T-helper 1 cell treated with Interleukin-12 subunit alpha and Interleukin-12 subunit beta and Interleukin-4 antibody, amounts not matched to agents 30 μg/mL and 1 μg/mL, for 36 hours (primary cell): ENCODE results near the gene ITSN1.

Experiments
- H3K27ac Mint-ChIP-seq: one replicate; pipeline ENCODE4 v1.8.0; 2021; ENCODE audit warnings: mild to moderate bottlenecking, mixed read lengths
- H3K27me3 Mint-ChIP-seq: one replicate; pipeline ENCODE4 v1.8.0; 2021; ENCODE audit warnings: low read depth, mixed read lengths
- H3K36me3 Mint-ChIP-seq: one replicate; pipeline ENCODE4 v1.8.0; 2021; ENCODE audit warnings: low read depth, mixed read lengths
- H3K4me1 Mint-ChIP-seq: one replicate; pipeline ENCODE4 v1.8.0; 2021; ENCODE audit warnings: low read depth, mixed read lengths
- H3K4me3 Mint-ChIP-seq: one replicate; pipeline ENCODE4 v1.8.0; 2021; ENCODE audit warnings: mild to moderate bottlenecking, moderate library complexity, mixed read lengths
- H3K9me3 Mint-ChIP-seq: one replicate; pipeline ENCODE4 v1.8.0; 2021; ENCODE audit warnings: mixed read lengths

Gene ITSN1

GRCh38 chr21:33821503-33822322 lies 179.4 kb downstream of the ITSN1 start:
- no peak overlapping the region for H3K27ac Mint-ChIP-seq
- peaks cover 1% of the 10 kb centered on the region for H3K4me1 Mint-ChIP-seq

DNA sequence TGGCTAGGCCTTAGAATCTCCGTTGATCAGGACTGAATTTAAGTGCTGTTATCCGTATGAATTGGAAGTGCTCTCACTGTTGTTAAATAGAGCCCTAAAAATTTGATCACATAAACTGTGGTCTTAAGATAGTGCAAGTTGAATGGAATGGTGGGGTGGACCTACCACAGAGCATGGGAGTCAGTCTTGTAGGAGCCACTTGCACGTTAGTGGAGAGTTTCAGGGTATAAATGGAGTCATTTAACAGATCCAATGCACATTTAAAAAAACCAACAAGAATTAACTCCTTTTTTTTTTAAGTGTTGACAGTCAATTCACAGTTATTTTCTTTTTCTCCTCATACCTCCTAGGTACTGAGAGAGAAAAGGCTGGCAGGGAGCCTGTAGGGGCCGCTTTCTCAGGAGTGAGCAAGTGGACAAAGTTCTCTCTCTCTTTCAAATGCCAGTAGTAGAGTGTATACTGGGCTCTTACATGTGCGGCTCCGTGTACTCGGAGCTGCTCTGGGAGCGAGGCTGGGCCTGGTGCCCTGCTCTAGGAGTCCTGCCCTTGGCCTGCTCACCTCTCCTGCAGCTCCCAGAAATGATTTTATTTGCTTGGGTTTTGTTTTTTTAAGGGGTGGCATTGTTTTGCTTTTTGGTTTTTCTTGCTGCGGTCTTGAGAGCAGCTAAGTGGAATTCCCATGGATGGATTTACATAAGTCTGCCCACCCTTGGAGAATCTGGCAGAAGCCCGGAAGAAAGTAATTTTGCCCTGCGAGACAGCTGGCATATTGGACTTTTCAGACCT lies 182.0 kb downstream of the ITSN1 start:
- Mint-ChIP-seq H3K27ac (no peak overlapping the region), H3K4me1 (peaks cover 1% of the 10 kb centered on the region), H3K9me3 (no peaks in the 10 kb centered on the region)

More at GRCh38 chr21:33821503-33822322, 179.4 kb downstream of the ITSN1 start:
- Mint-ChIP-seq H3K27me3 (no peaks in the 10 kb centered on the region), H3K36me3 (no peaks in the 10 kb centered on the region), H3K4me3 (no peak overlapping the region), H3K9me3 (no peaks in the 10 kb centered on the region)

GRCh38 chr21:33825419-33825818 lies 183.1 kb downstream of the ITSN1 start:
- Mint-ChIP-seq H3K4me3 (no peak overlapping the region), H3K36me3 (no peaks in the 10 kb centered on the region), H3K27me3 (no peaks in the 10 kb centered on the region), H3K9me3 (no peaks in the 10 kb centered on the region), H3K27ac (no peak overlapping the region), H3K4me1 (no peaks in the 10 kb centered on the region)

More for the DNA sequence above, 182.0 kb downstream of the ITSN1 start:
- Mint-ChIP-seq H3K36me3 (no peaks in the 10 kb centered on the region), H3K4me3 (no peak overlapping the region), H3K27me3 (no peaks in the 10 kb centered on the region)

GRCh38 chr21:33825915-33826314 lies 183.6 kb downstream of the ITSN1 start:
- Mint-ChIP-seq H3K27me3 (no peaks in the 10 kb centered on the region), H3K9me3 (no peaks in the 10 kb centered on the region), H3K27ac (no peak overlapping the region), H3K4me1 (no peaks in the 10 kb centered on the region), H3K36me3 (no peaks in the 10 kb centered on the region), H3K4me3 (no peak overlapping the region)

GRCh38 chr21:33828083-33828482 lies 185.8 kb downstream of the ITSN1 start:
- Mint-ChIP-seq H3K27me3 (no peaks in the 10 kb centered on the region), H3K9me3 (no peaks in the 10 kb centered on the region), H3K4me1 (no peaks in the 10 kb centered on the region), H3K27ac (no peak overlapping the region), H3K4me3 (no peak overlapping the region), H3K36me3 (no peaks in the 10 kb centered on the region)

DNA sequence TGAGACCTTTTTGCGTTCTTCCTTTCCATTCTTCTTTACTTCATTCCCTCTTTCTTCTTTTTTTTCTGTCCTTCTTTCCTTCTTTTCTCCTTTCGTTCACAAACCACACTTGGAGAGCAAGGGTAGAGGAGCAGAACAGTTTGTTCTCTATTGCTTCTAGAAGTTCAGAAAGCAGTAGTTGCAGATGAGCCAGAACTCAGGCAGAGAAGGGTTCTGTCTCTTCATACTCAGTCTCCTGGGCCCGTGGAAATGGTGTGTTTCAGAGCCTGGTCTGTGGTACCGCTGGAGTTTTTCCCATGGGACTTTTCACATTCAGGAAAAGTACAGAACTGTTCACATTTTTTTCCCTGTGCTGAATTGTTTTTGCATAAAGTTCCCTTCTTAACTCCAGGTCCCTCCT lies 186.3 kb downstream of the ITSN1 start:
- Mint-ChIP-seq H3K27me3 (no peaks in the 10 kb centered on the region), H3K9me3 (no peaks in the 10 kb centered on the region), H3K4me1 (no peaks in the 10 kb centered on the region), H3K27ac (no peak overlapping the region), H3K4me3 (no peak overlapping the region), H3K36me3 (no peaks in the 10 kb centered on the region)

DNA sequence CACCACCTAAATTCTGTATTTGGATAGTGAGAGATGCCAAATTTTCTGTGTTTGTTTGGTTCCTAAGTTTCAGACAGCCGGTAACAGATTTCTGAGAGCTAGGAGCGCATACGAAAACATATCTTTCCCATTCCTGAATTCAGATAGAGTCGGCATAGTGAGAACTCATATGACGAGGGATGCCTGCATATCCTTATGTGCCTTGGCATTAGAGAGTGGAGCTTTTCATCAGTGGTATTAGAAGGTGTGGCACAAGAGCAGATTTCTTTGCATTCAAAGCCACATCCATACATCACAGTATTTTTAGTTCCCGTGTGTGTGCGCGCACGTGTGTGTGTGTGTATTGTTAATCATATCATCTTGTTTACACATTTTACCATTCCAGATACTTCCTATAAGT lies 187.5 kb downstream of the ITSN1 start:
- H3K4me3 Mint-ChIP-seq: no peak overlapping the region
- no peaks in the 10 kb centered on the region for H3K9me3 Mint-ChIP-seq
- no peaks in the 10 kb centered on the region for H3K27me3 Mint-ChIP-seq
- H3K4me1 Mint-ChIP-seq: no peaks in the 10 kb centered on the region
- H3K36me3 Mint-ChIP-seq: no peaks in the 10 kb centered on the region
- H3K27ac Mint-ChIP-seq: no peak overlapping the region

- no peaks in the 10 kb centered on the region for H3K27me3 Mint-ChIP-seq
- H3K4me1 Mint-ChIP-seq: no peaks in the 10 kb centered on the region
- H3K9me3 Mint-ChIP-seq: no peaks in the 10 kb centered on the region
- H3K4me3 Mint-ChIP-seq: no peak overlapping the region
- H3K36me3 Mint-ChIP-seq: no peaks in the 10 kb centered on the region
- no peak overlapping the region for H3K27ac Mint-ChIP-seq
Observed at GRCh38 chr21:33831962-33832659, 189.8 kb downstream of the ITSN1 start.

- no peaks in the 10 kb centered on the region for H3K9me3 Mint-ChIP-seq
- no peak overlapping the region for H3K4me3 Mint-ChIP-seq
- H3K36me3 Mint-ChIP-seq: no peaks in the 10 kb centered on the region
- no peaks in the 10 kb centered on the region for H3K27me3 Mint-ChIP-seq
- no peaks in the 10 kb centered on the region for H3K4me1 Mint-ChIP-seq
- H3K27ac Mint-ChIP-seq: no peak overlapping the region
Observed at GRCh38 chr21:33834801-33835500, 192.7 kb downstream of the ITSN1 start.

GRCh38 chr21:33835920-33836319 lies 193.6 kb downstream of the ITSN1 start:
- Mint-ChIP-seq H3K27ac (no peak overlapping the region), H3K36me3 (no peaks in the 10 kb centered on the region), H3K4me1 (no peaks in the 10 kb centered on the region), H3K9me3 (no peaks in the 10 kb centered on the region), H3K27me3 (no peaks in the 10 kb centered on the region), H3K4me3 (no peak overlapping the region)

GRCh38 chr21:33836408-33836807 lies 194.1 kb downstream of the ITSN1 start:
- H3K36me3 Mint-ChIP-seq: no peaks in the 10 kb centered on the region
- no peaks in the 10 kb centered on the region for H3K9me3 Mint-ChIP-seq
- no peaks in the 10 kb centered on the region for H3K4me1 Mint-ChIP-seq
- no peak overlapping the region for H3K27ac Mint-ChIP-seq
- no peaks in the 10 kb centered on the region for H3K27me3 Mint-ChIP-seq
- no peak overlapping the region for H3K4me3 Mint-ChIP-seq

DNA sequence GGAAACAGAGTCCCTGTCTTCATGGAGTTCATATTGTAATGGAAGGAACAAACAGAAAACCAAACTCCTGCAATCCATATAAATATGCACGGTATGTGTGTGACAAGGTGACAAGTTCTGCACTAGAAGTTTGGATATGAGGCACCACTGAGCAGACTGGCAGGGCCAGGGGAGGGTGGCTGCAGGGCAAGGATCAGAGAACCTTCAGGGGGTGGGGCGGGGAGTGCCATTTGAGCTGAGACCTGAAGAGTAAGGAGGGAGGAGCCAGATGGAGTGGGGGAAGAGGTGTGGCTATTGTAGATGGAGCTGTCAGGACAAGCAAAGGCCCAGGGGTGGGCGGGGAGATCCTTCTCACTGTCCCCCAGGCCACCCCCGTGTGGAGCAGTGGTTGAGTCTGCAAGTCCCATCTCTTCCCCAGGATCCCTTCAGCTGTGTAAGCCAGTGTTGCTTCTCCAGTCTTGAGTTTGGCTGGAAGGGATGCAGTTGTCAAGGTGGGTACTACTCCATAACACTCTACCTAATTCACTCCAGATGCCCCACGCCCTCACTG lies 196.9 kb downstream of the ITSN1 start:
- no peaks in the 10 kb centered on the region for H3K9me3 Mint-ChIP-seq
- no peaks in the 10 kb centered on the region for H3K36me3 Mint-ChIP-seq
- H3K27me3 Mint-ChIP-seq: no peaks in the 10 kb centered on the region
- H3K4me3 Mint-ChIP-seq: no peak overlapping the region
- no peak overlapping the region for H3K27ac Mint-ChIP-seq
- no peaks in the 10 kb centered on the region for H3K4me1 Mint-ChIP-seq

- no peak overlapping the region for H3K27ac Mint-ChIP-seq
- no peaks in the 10 kb centered on the region for H3K27me3 Mint-ChIP-seq
- H3K4me1 Mint-ChIP-seq: no peaks in the 10 kb centered on the region
- H3K36me3 Mint-ChIP-seq: no peaks in the 10 kb centered on the region
- no peaks in the 10 kb centered on the region for H3K9me3 Mint-ChIP-seq
- H3K4me3 Mint-ChIP-seq: no peak overlapping the region
Observed at GRCh38 chr21:33839806-33840205, 197.5 kb downstream of the ITSN1 start.

DNA sequence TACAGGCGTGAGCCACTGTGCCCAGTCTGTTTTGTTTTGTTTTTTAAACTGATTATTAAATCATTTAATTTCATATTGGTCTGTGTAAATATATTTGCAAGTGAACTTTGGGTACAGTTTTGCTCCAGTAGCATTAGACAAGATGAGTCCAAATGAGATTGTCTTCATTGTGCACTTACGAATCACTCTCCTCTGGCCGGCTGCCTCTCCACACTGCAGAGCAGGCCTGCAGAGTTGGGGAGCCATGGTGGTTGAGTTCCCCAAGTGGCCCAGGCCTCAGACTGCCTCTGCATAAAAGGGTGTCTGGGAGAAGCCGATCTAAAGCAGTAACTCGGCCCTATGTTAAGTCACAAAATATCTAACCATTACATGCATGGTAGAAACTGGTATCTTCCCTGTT lies 198.5 kb downstream of the ITSN1 start:
- H3K4me3 Mint-ChIP-seq: no peak overlapping the region
- H3K27ac Mint-ChIP-seq: no peak overlapping the region
- H3K27me3 Mint-ChIP-seq: no peaks in the 10 kb centered on the region
- no peaks in the 10 kb centered on the region for H3K4me1 Mint-ChIP-seq
- no peaks in the 10 kb centered on the region for H3K9me3 Mint-ChIP-seq
- no peaks in the 10 kb centered on the region for H3K36me3 Mint-ChIP-seq
